GM19023 (cell line): ENCODE results near the gene RBM17.
"Not testable (repeated sequence)": the region's sequence is repeated elsewhere in the genome, so short reads cannot be mapped to it uniquely, and the experiment has no call there.

ENCODE experiments used
- ATAC-seq: cut with Tn5 transposase; IDR thresholded peaks from one replicate; pipeline ENCODE4 v1.9.1; 2021; ENCODE audit warnings: mild to moderate bottlenecking, moderate library complexity; ENCODE audit not compliant: unreplicated experiment

Gene RBM17, protein sequence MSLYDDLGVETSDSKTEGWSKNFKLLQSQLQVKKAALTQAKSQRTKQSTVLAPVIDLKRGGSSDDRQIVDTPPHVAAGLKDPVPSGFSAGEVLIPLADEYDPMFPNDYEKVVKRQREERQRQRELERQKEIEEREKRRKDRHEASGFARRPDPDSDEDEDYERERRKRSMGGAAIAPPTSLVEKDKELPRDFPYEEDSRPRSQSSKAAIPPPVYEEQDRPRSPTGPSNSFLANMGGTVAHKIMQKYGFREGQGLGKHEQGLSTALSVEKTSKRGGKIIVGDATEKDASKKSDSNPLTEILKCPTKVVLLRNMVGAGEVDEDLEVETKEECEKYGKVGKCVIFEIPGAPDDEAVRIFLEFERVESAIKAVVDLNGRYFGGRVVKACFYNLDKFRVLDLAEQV

DNA sequence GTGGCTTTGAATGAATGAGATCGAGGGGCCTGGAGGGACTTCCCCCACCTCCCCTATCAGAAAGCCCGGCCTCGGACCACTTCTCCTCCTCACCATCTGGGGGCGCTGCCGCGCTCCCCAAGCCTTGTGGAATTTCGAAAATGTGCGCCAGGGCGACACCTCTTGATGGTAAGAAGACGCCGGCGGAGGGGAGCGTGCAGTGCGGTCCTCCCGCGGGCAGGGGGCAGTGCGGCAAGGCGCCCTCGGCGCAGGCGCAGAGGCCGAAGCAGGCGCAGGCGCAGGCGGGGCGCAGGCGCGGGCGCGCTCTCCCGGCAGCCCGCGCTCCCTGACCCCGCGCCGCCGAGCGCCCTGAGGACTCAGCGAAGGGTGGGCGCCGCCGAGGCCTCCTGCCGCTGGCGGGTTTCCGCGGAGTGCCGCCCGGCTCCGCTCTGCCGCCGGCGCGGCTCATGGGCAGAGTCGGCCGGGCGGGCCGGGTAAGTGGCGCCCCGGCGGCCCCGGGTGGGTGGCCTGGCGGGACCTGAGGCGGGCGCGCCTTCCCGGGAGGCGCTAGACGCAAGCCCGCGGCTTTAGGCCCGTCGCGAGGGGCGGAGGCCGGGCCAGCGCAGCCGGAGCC, at the start of gene RBM17:
TSS of gene RBM17 (plus strand) at position 314 of the 613 bp plus-strand sequence. CDS start 8,032 bp downstream, outside the sequence.
- ATAC-seq, result peak; percentile 86

DNA sequence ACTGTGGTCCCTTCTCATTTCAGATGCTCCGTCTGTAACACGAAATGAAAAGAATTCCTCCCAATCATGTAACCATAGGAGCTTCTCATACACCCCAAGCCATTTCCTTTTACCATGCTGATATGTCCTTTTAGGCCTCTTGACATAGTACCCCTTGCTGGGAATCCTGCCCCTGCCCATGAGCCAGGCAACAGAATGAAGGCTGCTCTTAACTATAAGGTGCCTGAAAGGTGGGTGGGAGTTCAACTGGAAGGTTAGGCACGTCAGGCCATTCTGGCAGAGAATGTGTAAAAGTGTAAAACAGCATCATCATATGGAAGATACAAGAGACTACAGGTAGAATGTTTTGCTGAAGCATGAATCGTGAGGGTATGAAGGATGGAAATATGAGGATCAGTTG, 49.1 kb upstream of the RBM17 start:
- no peak for ATAC-seq

DNA sequence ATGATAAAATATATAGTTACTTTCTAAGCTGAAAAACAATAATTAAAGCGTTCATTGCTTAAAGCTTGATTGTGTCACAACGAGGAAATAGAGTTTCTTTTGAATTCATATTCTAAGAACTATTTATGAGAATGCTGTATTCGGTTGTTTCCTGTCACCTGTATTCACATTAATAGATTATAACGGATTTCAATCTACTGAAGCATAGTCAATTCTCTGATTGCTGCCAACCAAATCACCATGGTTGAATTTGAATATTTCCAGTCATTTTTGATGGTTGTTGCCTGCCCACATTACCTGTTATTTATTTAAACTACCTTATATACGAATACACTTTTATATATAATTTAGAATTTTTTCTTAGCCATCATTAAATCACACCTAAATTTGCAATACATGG, 48.6 kb upstream of the RBM17 start:
- no peak for ATAC-seq

DNA sequence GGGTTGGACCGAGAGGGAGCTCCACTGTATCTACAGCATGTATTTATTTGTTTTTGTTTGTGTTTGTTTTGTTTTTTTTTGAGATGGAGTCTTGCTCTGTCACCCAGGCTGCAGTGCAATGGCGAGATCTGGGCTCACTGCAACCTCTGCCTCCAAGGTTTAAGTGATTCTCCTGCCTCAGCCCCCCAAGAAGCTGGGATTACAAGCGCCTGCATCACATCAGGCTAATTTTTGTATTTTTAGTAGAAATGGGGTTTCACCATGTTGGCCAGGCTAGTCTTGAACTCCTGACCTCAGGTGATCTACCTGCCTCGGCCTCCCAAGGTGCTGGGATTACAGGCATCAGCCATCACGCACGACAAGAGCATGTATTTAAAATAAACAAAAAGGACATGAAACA, 45.5 kb upstream of the RBM17 start:
- ATAC-seq, result not testable (repeated sequence)

DNA sequence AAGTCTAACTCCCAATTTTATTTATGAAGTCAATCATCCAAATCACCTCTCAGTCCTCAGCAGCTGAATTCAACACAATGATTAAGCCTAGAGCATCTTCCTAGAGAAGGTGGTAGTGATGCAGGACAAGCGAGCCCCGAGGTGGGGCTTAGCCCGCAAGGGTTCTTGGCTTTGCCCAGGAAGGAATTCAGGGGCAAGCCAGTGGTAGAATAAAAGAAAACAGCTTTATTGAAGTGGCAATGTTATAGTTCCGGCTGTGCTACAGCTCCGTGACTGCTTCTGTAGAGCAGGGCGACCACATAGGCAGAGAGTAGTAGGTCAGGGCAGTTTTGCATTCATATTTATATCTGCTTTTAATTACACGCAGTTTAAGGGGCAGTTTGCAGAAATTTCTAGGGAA, 44.8 kb upstream of the RBM17 start:
- ATAC-seq, result no peak

DNA sequence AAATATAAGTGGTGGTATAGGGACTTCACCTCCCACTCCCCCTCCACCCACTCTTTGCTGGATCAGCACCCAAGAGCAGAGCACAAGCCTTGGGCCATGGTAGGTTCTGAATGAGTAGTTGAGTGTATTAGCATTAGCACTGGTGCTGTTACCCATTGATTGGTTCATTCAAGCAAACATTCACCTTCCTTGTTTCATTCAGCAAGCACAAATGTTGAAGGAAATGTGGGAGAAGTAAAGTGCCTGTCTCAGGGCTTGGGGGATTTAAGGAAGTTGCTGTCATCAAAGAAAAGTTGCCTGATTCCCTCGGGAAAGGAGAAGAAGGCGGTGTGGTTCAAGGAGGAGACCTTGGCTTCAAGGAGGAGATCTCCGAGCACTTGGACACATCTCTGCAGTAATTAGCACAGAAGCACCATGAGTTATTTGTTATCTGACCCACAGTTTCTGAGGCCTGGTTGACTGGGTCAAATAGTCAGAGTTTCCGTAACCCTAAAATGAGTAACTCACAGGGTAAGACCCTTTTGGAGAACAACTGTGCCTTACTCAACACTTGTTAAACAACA, 44.0 kb upstream of the RBM17 start:
- ATAC-seq, result peak; percentile 44

DNA sequence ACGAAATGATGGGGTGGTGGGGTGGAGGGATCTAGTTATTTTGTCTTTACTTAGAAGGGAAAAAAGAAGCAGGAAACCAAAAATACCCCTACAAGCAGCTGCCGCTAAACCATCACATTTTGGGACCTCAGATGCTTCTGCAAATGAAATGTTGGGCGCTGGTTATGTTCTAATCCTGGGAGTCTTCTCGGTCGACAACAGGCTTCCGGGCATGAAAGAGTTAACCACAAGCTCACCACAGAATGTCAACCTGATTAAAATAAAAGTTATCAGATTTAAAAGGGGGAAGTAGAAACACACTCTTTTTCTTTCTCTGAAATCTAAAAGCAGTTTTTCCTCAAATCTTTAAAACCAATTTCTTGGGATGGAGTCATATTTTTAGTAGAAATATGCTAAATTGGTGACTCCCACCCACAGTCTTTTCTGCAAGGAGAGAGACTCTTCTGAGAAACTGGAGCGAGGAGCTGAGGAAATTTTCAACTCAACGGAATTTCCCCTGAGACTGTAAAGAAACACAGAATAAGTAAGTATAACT, 43.5 kb upstream of the RBM17 start:
- ATAC-seq, result peak; percentile 28

DNA sequence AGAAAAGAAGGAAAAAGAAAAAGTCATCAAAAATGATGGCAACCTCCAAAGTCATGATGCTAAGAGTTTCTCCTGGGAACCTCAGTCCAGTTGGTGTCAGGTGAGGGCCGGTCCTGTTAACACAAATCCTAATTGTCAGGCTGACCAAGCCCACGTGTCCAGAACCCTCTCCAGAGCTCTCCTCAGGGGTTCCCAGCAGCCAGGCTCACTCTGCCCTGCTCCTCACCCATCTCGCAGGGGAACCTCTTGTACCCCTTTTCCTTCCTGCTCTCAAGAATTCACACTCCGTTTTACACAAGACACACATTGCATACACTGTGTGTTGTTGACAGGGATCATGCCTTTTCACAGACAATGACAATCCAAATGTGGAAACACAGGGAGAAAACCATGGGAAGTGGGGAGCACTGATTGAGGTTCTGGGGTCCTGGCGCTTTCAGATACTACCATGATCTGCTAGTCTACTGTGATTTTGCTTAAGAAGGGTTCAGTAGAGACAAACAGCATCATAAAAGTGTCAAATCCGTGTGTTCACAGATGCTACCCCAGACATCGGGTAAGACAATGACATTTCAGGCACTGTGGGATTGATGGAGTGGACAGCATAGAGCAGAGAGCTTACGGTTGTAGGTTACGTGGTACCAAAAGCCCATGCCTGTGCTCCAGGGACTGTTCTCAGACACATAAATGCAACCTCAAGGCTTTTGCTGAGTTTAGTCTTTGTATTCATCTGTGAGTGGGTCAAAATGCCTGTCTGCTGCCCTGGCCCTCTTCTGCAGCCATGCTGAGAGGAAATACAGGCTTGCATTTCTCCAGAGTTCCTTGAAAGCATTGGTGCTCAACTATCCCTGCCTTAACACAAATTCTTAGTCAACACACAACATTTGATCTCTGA, 42.7 kb upstream of the RBM17 start:
- no peak for ATAC-seq

DNA sequence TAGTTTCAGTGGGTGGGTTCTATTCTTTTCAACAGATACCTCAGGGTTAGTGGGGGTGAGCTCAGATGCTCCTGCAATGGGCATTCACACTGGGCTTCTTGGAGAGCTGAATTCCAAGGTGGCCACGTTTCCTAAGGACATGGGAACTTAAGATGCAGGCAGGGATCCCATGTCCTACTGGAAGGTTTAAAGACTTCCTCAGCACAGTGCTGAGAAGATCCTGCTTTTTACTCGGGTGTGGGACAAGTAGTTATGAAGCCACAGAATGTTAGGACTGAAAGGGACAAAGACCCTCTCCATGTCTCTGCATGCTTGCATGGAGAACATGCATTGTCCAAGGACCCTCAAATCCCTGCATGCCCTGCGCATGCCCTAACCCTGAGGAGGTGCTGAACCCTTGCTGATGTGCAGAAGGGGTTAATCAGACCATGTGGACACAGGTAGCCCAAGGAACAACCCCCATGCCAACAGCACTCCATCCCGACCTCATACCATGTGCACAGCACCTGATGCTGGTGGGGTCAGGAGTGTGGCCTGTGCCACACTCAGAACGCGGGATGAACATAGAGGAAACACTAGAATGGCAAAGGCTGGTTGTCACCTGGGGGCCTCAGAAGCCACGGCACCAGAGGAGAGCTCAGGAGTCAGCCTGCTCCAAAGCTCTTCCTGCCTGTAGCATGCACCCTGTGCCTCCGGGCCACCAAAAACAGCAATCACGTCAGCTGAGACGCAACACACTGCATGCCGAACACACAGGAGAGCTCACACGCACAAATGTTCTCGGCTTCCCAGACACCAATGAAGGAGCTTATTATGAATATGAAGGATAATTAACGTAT, 41.8 kb upstream of the RBM17 start:
- no peak for ATAC-seq

DNA sequence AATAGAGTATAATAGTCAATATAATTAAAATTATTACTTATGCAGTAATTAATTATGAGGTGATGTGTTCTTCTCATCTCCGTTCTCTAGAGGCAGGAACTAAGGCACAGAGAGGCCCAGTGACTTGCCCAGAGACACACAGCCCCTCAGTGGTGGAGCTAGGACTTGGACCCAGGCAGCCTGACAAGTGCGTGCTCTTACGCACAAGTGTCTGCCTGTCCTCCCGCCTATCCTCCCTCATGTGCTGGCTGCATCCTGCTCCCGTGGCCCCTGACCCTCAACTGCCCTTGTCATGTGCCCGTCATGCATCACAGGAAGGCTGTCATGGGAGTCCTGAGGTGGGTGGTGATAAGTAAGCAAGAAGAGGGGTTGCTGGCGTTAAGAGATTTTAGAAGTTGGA, 41.0 kb upstream of the RBM17 start:
- ATAC-seq, result no peak

DNA sequence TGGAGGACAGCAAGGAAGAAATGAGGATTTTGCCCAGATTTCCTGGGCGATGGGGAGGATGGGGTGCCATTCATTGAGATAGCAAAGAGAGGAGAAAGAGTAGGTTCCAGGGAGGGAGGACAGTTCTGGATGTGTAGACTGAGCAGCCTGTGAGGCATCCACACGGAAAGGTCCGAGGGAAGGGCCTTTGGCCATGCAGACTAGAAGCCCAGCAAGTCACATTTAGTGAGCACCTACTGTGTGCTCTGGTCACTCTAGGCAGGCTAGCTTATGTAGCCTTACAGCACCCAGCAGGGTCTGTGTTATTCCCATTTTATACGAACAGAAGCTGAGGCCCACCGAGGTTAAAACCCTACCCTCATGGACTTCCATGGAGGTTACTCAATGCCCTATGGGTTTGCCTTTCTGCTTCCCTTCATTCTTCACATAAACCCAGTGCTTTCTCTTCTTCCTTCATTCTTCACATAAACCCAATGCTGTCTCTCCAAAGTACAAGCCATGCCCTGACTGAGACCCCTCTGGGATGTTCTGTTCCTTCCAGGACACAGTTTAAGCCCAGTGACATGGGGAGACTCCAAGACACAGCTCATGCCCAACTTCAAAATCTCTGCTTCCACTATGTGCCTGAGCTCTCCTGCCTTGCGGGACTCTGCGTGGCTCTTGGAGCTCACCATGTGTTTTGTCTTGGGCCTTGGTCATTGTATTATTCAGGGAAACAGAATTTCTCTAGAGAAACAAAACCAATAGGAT, 40.4 kb upstream of the RBM17 start:
- no peak for ATAC-seq

DNA sequence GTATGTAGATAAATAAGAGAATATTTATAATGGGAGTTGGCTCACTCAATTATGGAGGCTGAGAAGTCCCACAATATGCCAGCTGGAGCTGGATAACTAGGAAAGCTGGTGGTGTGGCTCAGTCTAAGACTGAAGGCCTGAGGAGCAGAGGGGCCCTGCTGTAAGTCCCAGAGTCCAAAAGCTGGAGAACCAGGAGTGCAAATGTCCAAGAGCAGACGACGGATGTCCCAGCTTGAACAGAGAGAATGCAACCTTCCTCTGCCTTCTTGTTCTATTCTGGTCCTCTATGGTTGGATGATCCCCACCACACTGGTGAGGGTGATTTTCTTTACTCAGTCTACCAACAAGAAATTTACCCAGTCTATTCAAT, 39.8 kb upstream of the RBM17 start:
- no peak for ATAC-seq

DNA sequence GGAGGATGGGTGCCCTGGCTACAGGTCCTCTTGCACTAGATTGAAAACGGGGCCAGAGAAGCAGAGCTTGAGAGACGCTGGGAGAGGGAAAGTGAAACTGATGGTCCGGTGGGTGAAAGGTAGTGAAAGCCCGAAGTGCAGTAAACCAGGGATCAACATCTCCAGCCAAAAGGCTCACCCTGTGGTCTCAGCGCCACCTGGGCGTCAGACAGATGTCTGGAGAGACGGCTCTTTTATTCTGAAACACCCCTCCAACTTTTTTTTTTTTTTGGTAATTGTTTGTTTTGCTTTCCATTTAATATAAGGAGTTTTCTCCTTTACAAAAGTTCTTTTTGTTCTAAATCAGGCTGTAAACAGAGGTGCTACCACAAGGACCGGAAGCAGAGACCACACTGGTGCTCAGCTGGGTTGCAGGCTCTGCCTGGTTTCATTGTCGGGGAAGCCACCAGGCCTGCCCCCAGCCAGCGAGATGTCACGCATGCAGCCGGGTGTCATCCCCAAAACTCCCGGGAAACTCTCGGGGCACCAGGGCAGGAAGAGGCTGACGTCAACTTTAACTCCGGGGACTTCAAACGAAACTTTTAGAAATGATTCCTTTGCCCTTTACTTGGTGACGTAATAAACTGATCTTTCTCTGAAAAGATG, 37.9 kb upstream of the RBM17 start:
- peak; percentile 66 for ATAC-seq

DNA sequence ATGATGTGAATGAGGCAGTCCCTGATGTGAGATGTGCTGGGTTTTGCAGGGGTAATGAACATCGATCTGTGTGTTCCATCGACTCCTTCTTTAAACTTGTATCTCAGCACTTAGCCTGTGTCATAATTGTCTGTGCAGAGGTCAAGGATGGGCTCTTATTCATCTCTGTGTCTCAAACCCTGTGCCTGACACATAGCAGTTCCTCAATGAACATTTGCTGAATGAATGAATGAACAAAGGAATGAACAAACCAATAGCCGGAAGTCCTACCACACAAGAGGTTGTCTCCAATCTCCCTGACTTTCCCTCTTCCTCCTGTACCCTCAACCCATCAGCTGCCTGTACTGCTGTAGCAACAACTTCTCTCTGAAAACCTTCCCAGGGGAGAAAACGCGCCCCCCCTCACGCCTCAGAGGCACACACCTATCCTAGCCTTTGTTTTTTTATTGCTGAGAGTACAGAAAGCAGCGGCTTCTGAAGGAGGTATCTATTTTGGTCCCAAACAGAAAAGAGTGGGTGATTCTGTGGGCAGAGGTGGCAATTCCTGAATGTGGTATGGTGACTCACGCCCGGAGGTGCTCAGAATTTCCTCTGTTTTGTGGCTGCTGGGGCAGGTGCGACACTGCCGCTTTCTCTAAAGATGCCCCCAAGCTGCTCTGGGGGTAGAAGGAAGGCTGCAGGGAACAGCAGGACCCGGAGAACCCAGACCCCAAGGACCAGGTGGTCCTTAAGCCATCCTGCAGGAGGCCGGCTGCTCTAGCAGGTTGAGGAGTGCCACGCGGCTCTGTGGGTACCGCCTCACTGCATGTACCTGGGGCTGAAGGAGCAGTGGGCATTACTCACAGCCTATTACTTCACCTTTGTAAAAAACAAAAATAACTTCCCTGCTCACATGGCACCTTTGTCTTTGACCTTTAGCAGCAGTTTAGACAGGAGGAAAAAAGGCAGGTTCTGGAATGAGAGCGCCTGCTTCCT, 36.3 kb upstream of the RBM17 start:
- peak; percentile 32 for ATAC-seq

DNA sequence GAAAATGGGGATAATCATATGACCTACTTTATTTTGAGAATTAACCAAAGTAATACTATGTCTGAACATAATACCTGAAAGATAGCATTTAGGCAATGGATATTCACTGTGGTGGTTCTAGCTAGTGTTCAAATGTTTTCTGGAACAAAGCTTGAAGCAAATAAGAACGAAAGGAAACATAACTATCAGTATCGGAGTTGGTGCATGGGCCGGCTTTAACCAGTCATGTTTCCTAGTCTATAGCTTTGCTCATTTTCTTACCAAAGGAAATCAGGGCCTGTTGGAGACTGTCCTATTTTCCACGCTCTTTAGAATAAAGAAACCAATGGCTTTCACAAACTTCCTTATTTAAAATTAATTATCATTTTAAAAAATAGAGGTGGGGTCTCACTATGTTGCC, 35.5 kb upstream of the RBM17 start:
- no peak for ATAC-seq

DNA sequence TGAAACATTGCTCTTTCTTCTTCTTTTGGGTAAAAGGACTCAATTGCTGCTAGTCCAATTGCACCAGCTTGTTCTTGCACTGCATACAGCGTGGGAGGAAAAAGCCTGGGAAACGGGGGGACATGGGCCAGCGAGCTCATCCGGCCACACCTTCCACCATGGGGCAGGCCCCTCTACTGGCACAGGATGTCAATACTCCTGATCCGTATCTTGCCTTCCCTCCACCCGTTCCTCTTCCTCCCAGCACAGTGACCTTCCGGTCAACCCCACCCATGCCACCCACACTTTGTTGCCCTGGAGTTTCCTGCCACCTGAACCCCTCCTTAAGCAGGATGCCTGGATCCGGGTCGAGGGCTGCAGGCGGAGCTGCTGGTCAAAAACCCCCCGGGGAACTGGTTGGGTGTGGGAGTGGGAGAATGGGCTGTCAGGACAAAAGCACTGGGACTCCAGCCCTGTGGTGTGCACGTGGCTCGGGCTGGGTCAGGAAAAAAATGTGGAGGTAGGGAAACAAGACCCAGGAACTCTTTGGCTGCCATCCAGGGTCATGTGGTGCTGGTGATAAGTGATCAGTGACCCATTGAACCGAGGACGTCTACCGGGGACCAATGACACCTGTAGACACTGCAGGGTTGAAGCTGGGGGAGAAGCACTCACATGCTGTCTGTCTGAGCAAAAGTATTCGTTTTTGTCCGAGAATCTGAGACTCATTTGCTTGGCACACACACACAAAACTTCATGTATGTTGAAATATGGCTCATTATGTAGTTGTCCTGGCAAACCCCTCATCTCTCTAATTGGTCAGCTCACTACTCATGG, 34.8 kb upstream of the RBM17 start:
- no peak for ATAC-seq

DNA sequence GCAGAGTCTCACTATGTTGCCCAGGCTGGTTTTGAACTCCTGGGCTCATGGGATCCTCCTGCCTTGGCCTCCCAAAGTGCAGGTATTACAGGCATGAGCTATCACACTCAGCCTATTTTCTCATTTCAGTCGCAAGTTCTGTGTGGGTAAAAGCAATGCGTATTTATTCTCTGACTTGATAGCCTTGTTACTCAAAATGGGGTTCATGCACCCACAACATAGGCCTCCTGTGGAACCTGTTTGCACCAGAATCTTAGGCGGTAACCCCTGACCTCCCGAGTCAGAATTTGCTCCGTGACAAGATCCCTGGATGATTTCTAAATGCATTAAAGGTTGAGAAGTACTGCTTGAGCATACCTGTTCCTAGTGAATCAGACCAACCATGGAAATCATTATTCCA, 34.0 kb upstream of the RBM17 start:
- no peak for ATAC-seq
